Measurements from ENCODE around the gene IZUMO1R.
"Not testable (repeated sequence)": the region's sequence is repeated elsewhere in the genome, so short reads cannot be mapped to it uniquely, and the experiment has no call there.

DNA sequence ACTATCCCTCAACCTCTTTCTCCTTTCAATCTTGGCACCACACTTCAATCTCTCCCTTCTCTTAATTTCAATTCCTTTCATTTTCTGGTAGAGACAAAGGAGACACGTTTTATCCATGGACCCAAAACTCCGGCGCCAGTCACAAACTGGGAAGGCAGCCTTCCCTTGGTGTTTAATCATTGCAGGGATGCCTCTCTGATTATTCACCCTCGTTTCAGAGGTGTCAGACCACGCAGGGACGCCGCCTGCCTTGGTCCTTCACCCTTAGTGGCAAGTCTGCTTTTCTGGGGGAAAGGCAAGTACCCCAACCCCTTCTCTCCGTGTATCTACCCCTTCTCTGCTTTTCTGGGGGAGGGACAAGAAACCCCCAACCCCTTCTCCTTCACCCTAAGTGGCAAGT lies 41.9 kb downstream of the IZUMO1R start:
- not testable (repeated sequence) for TF ChIP-seq EZH2 (IDR thresholded peaks at IDR 0.05; ENCODE audit: borderline replicate concordance, low read depth, low read length, severe bottlenecking); CTCF (IDR thresholded peaks at IDR 0.05; ENCODE audit: extremely low read depth in 1 of 2, insufficient read depth in 1 of 2, low read depth in 1 of 2, low read length in 2 of 2)

All from endothelial cell of umbilical vein (primary cell).